GM11168 (cell line): Measurements from ENCODE around the gene FNDC5.

ENCODE experiments used
- in situ Hi-C: fragments of 300-500 bp; cut with MboI; formaldehyde crosslinking; loops from one replicate; pipeline ENCODE4 v1.12.0; 2022; ENCODE audit warnings: low sequenced_read_pairs; ENCODE audit not compliant: unreplicated experiment

Gene FNDC5

GRCh38 chr1:32886004-32886827 is 15.5 kb upstream of the FNDC5 start, which contains the start of gene HPCA:
HPCA (plus strand) TSS chr1:32886491; CDS start chr1:32888899, 2,408 bp downstream.
- in situ Hi-C loops = no loop called here

GRCh38 chr1:32885676-32886003 is 14.9 kb upstream of the FNDC5 start:
- in situ Hi-C loops = no loop called here

GRCh38 chr1:32884726-32885125 is 14.0 kb upstream of the FNDC5 start:
- in situ Hi-C loops = no loop called here

- in situ Hi-C loops = no loop called here
Observed at GRCh38 chr1:32884032-32884372, 13.3 kb upstream of the FNDC5 start.

GRCh38 chr1:32883338-32884031 is 12.8 kb upstream of the FNDC5 start:
- in situ Hi-C loops = no loop called here

- in situ Hi-C loops = no loop called here
Observed at GRCh38 chr1:32881871-32882850, 11.4 kb upstream of the FNDC5 start.

GRCh38 chr1:32881291-32881690 is 10.6 kb upstream of the FNDC5 start:
- in situ Hi-C loops = no loop called here

- in situ Hi-C loops = no loop called here
Observed at GRCh38 chr1:32878637-32879041, 7.9 kb upstream of the FNDC5 start.

- in situ Hi-C loops = no loop called here
Observed at GRCh38 chr1:32878183-32878582, 7.5 kb upstream of the FNDC5 start.

GRCh38 chr1:32877211-32878110 is 6.7 kb upstream of the FNDC5 start:
- in situ Hi-C loops = no loop called here

- in situ Hi-C loops = no loop called here
Observed at GRCh38 chr1:32876341-32877210, 5.9 kb upstream of the FNDC5 start.

- in situ Hi-C loops = no loop called here
Observed at GRCh38 chr1:32874860-32875752, 4.4 kb upstream of the FNDC5 start.

- in situ Hi-C loops = no loop called here
Observed at GRCh38 chr1:32873484-32873883, 2.8 kb upstream of the FNDC5 start.

- in situ Hi-C loops = no loop called here
Observed at GRCh38 chr1:32872192-32872460, 1.4 kb upstream of the FNDC5 start.

- in situ Hi-C loops = no loop called here
Observed at GRCh38 chr1:32871364-32872191, 866 bp upstream of the FNDC5 start.

- in situ Hi-C loops = no loop called here
Observed at GRCh38 chr1:32869923-32870614, 643 bp downstream of the FNDC5 start.
